Activated T-cell treated with anti-CD3 and anti-CD28 coated beads, Interleukin-2, amount 50 U/mL, for 4 hours (primary cell): ENCODE results near the gene CADM1. TPM values are rescaled to one million over a fixed set of nuclear protein-coding genes. Genes with fewer than 3 reads are reported as not detected.

ENCODE experiments used
- ATAC-seq, 2 donors: fragments of 200-7000 bp; cut with Tn5 transposase; one replicate each; pipeline ENCODE4 v1.10.0; 2021
- DNase-seq: peaks from one replicate; pipeline ENCODE4 v3.0.0-alpha.2; 2020
- H3K27me3 Mint-ChIP-seq: one replicate; pipeline ENCODE4 v1.8.0; 2021; ENCODE audit warnings: low read depth, mixed read lengths
- H3K36me3 Mint-ChIP-seq: one replicate; pipeline ENCODE4 v1.8.0; 2022; ENCODE audit warnings: mixed read lengths; ENCODE audit not compliant: insufficient read depth
- H3K4me1 Mint-ChIP-seq: one replicate; pipeline ENCODE4 v1.8.0; 2021; ENCODE audit warnings: low read depth, mixed read lengths
- H3K4me3 Mint-ChIP-seq: one replicate; pipeline ENCODE4 v1.8.0; 2021; ENCODE audit warnings: mild to moderate bottlenecking, moderate library complexity, mixed read lengths
- H3K9me3 Mint-ChIP-seq: one replicate; pipeline ENCODE4 v1.8.0; 2021; ENCODE audit warnings: mixed read lengths
- total RNA-seq, 3 donors: library from RNA; stranded (reverse); gene quantifications; one replicate each; pipeline ENCODE4 v1.2.1, GENCODE V29; 2021

The CADM1 gene
- total RNA-seq, 3 donors from 2014 or later, result 0.63 to 1.7 (median 1.2) TPM

- Mint-ChIP-seq H3K9me3 (no peaks in the 10 kb centered on the region), H3K4me1 (peaks cover 17% of the 10 kb centered on the region), H3K36me3 (no peaks in the 10 kb centered on the region), H3K4me3 (no peak overlapping the region), H3K27me3 (no peaks in the 10 kb centered on the region)
- peak; percentile 23 to 60 for ATAC-seq
- no peak for DNase-seq
These were observed 286.4 kb downstream of the CADM1 start for GRCh38 chr11:115217726-115218311.

GRCh38 chr11:115215694-115216617, 288.3 kb downstream of the CADM1 start:
- Mint-ChIP-seq H3K36me3 (no peaks in the 10 kb centered on the region), H3K9me3 (no peaks in the 10 kb centered on the region), H3K4me3 (no peak overlapping the region), H3K27me3 (no peaks in the 10 kb centered on the region), H3K4me1 (peaks cover 13% of the 10 kb centered on the region)
- no peak for ATAC-seq
- no peak for DNase-seq

GRCh38 chr11:115214644-115215234, 289.5 kb downstream of the CADM1 start:
- no peak for DNase-seq
- ATAC-seq, result no peak
- no peaks in the 10 kb centered on the region for H3K36me3 Mint-ChIP-seq
- H3K4me1 Mint-ChIP-seq, result peaks cover 13% of the 10 kb centered on the region
- H3K9me3 Mint-ChIP-seq, result no peaks in the 10 kb centered on the region
- H3K4me3 Mint-ChIP-seq, result no peak overlapping the region
- no peaks in the 10 kb centered on the region for H3K27me3 Mint-ChIP-seq

GRCh38 chr11:115213007-115213406, 291.2 kb downstream of the CADM1 start:
- Mint-ChIP-seq H3K36me3 (no peaks in the 10 kb centered on the region), H3K27me3 (no peaks in the 10 kb centered on the region), H3K4me3 (no peak overlapping the region), H3K9me3 (no peaks in the 10 kb centered on the region), H3K4me1 (peaks cover 6% of the 10 kb centered on the region)
- DNase-seq, result no peak
- no peak for ATAC-seq

- Mint-ChIP-seq H3K9me3 (no peaks in the 10 kb centered on the region), H3K4me1 (no peaks in the 10 kb centered on the region), H3K36me3 (no peaks in the 10 kb centered on the region), H3K27me3 (no peaks in the 10 kb centered on the region), H3K4me3 (no peak overlapping the region)
- DNase-seq (no peak), ATAC-seq (no peak)
These were observed 295.4 kb downstream of the CADM1 start for GRCh38 chr11:115208808-115209259.

GRCh38 chr11:115207916-115208315, 296.3 kb downstream of the CADM1 start:
- no peaks in the 10 kb centered on the region for H3K27me3 Mint-ChIP-seq
- ATAC-seq, result no peak
- no peaks in the 10 kb centered on the region for H3K36me3 Mint-ChIP-seq
- H3K4me3 Mint-ChIP-seq, result no peak overlapping the region
- no peak for DNase-seq
- no peaks in the 10 kb centered on the region for H3K4me1 Mint-ChIP-seq
- H3K9me3 Mint-ChIP-seq, result no peaks in the 10 kb centered on the region

- no peak overlapping the region for H3K4me3 Mint-ChIP-seq
- no peaks in the 10 kb centered on the region for H3K9me3 Mint-ChIP-seq
- DNase-seq, result no peak
- H3K4me1 Mint-ChIP-seq, result no peaks in the 10 kb centered on the region
- H3K27me3 Mint-ChIP-seq, result no peaks in the 10 kb centered on the region
- no peak for ATAC-seq
- no peaks in the 10 kb centered on the region for H3K36me3 Mint-ChIP-seq
These were observed 297.0 kb downstream of the CADM1 start for GRCh38 chr11:115207166-115207591.

- Mint-ChIP-seq H3K36me3 (no peaks in the 10 kb centered on the region), H3K4me1 (no peaks in the 10 kb centered on the region), H3K4me3 (no peak overlapping the region), H3K9me3 (no peaks in the 10 kb centered on the region), H3K27me3 (no peaks in the 10 kb centered on the region)
- DNase-seq (no peak), ATAC-seq (no peak)
These were observed 297.7 kb downstream of the CADM1 start for GRCh38 chr11:115206365-115207022.

GRCh38 chr11:115202900-115203552, 301.2 kb downstream of the CADM1 start:
- no peaks in the 10 kb centered on the region for H3K9me3 Mint-ChIP-seq
- no peak overlapping the region for H3K4me3 Mint-ChIP-seq
- ATAC-seq, result no peak
- H3K4me1 Mint-ChIP-seq, result no peaks in the 10 kb centered on the region
- H3K27me3 Mint-ChIP-seq, result no peaks in the 10 kb centered on the region
- no peaks in the 10 kb centered on the region for H3K36me3 Mint-ChIP-seq
- no peak for DNase-seq

GRCh38 chr11:115202074-115202473, 302.1 kb downstream of the CADM1 start:
- no peak for DNase-seq
- Mint-ChIP-seq H3K4me3 (no peak overlapping the region), H3K36me3 (no peaks in the 10 kb centered on the region), H3K27me3 (no peaks in the 10 kb centered on the region), H3K4me1 (no peaks in the 10 kb centered on the region), H3K9me3 (no peaks in the 10 kb centered on the region)
- no peak for ATAC-seq

GRCh38 chr11:115201111-115201792, 303.0 kb downstream of the CADM1 start:
- Mint-ChIP-seq H3K4me3 (no peak overlapping the region), H3K4me1 (no peaks in the 10 kb centered on the region), H3K9me3 (no peaks in the 10 kb centered on the region), H3K27me3 (no peaks in the 10 kb centered on the region), H3K36me3 (no peaks in the 10 kb centered on the region)
- ATAC-seq, result peak in 1 of 2 donors; percentile 35
- no peak for DNase-seq

GRCh38 chr11:115199481-115200069, 304.6 kb downstream of the CADM1 start:
- Mint-ChIP-seq H3K4me3 (no peak overlapping the region), H3K9me3 (no peaks in the 10 kb centered on the region), H3K27me3 (no peaks in the 10 kb centered on the region), H3K4me1 (peaks cover under 1% of the 10 kb centered on the region), H3K36me3 (no peaks in the 10 kb centered on the region)
- DNase-seq (no peak), ATAC-seq (no peak)

GRCh38 chr11:115198321-115198741, 305.9 kb downstream of the CADM1 start:
- H3K4me3 Mint-ChIP-seq, result no peak overlapping the region
- DNase-seq (no peak), ATAC-seq (no peak)
- H3K36me3 Mint-ChIP-seq, result no peaks in the 10 kb centered on the region
- H3K4me1 Mint-ChIP-seq, result peaks cover 9% of the 10 kb centered on the region
- H3K27me3 Mint-ChIP-seq, result no peaks in the 10 kb centered on the region
- H3K9me3 Mint-ChIP-seq, result no peaks in the 10 kb centered on the region
